SH-SY5Y (cell line): ENCODE measurements around the gene TRAK2.

Experiments used
- GATA2 ChIP-seq: IDR thresholded peaks from 2 replicates; pipeline ENCODE4 v1.6.1; 2011; ENCODE audit warnings: mild to moderate bottlenecking, low read depth, low read length
- GATA3 ChIP-seq: IDR thresholded peaks from 2 replicates; pipeline ENCODE4 v1.6.1; 2011; ENCODE audit warnings: low read depth, mild to moderate bottlenecking, low read length, moderate library complexity

Gene TRAK2

GRCh38 chr2:201403880-201404279 is 47.4 kb downstream of the TRAK2 start:
- TF ChIP-seq GATA2, result no peak
- TF ChIP-seq GATA3, result no peak

GRCh38 chr2:201402651-201403562 is 48.4 kb downstream of the TRAK2 start:
- no peak for TF ChIP-seq GATA3
- TF ChIP-seq GATA2, result no peak

GRCh38 chr2:201401815-201402214 is 49.4 kb downstream of the TRAK2 start:
- no peak for TF ChIP-seq GATA3

GRCh38 chr2:201396595-201396994 is 54.7 kb downstream of the TRAK2 start:
- TF ChIP-seq GATA3 (no peak), GATA2 (no peak)

GRCh38 chr2:201383136-201383535 is 68.1 kb downstream of the TRAK2 start:
- no peak for TF ChIP-seq GATA2
- no peak for TF ChIP-seq GATA3

GRCh38 chr2:201378496-201379397 is 72.5 kb downstream of the TRAK2 start:
- TF ChIP-seq GATA2 (no peak), GATA3 (no peak)

- TF ChIP-seq GATA3 (no peak), GATA2 (no peak)
Observed at GRCh38 chr2:201377218-201377617, 74.0 kb downstream of the TRAK2 start.

GRCh38 chr2:201369775-201370174 is 81.5 kb downstream of the TRAK2 start:
- TF ChIP-seq GATA2, result no peak
- no peak for TF ChIP-seq GATA3

GRCh38 chr2:201366146-201366545 is 85.1 kb downstream of the TRAK2 start:
- TF ChIP-seq GATA3, result no peak
- TF ChIP-seq GATA2, result no peak

GRCh38 chr2:201363857-201364560 is 87.2 kb downstream of the TRAK2 start:
- TF ChIP-seq GATA3 (no peak), GATA2 (no peak)

- no peak for TF ChIP-seq GATA3
Observed at GRCh38 chr2:201362396-201362795, 88.9 kb downstream of the TRAK2 start.

- TF ChIP-seq GATA2, result no peak
- TF ChIP-seq GATA3, result no peak
Observed at GRCh38 chr2:201361078-201361733, 90.1 kb downstream of the TRAK2 start.

GRCh38 chr2:201360256-201360655 is 91.0 kb downstream of the TRAK2 start:
- TF ChIP-seq GATA3 (no peak), GATA2 (no peak)

- TF ChIP-seq GATA2 (no peak), GATA3 (no peak)
Observed at GRCh38 chr2:201358684-201359083, 92.6 kb downstream of the TRAK2 start.

- TF ChIP-seq GATA2, result no peak
- TF ChIP-seq GATA3, result no peak
Observed at GRCh38 chr2:201357221-201357620, 94.0 kb downstream of the TRAK2 start, which contains the start of gene FLACC1. Gene FLACC1 (minus strand): TSS chr2:201357345. CDS start chr2:201351404, 5,941 bp downstream.
